Ascending aorta (tissue), 2 donors: Measurements from ENCODE around the gene FOXK1. TPM values are rescaled to one million over a fixed set of nuclear protein-coding genes. Genes with fewer than 3 reads are reported as not detected.

Experiments used
- DNase-seq, 2 donors: peaks; one replicate each; pipeline ENCODE4 v3.0.0-alpha.2; 2019; ENCODE audit warnings: low spot score in 2 of 2
- H3K27ac ChIP-seq, 2 donors: fragments of 200-600 bp; sonication (generic); one replicate each; pipeline ENCODE4 v1.5.1; 2016 to 2017; ENCODE audit warnings: mild to moderate bottlenecking in 1 of 2
- H3K27me3 ChIP-seq: fragments of 200-600 bp; sonication (generic); one replicate; pipeline ENCODE4 v1.5.1; 2017
- H3K36me3 ChIP-seq, 2 donors: fragments of 200-600 bp; sonication (generic); one replicate each; pipeline ENCODE4 v1.5.1; 2016
- H3K4me1 ChIP-seq, 2 donors: fragments of 200-600 bp; sonication (generic); one replicate each; pipeline ENCODE4 v1.5.1; 2016 to 2017; ENCODE audit warnings: mild to moderate bottlenecking in 1 of 2
- H3K4me3 ChIP-seq, 2 donors: fragments of 200-600 bp; sonication (generic); one replicate each; pipeline ENCODE4 v1.5.1; 2016 to 2017; ENCODE audit warnings: mild to moderate bottlenecking in 1 of 2
- H3K9me3 ChIP-seq, 2 donors: fragments of 200-600 bp; sonication (generic); one replicate each; pipeline ENCODE4 v1.5.1; 2016
- CTCF ChIP-seq, 3 experiments: fragments of 200-600 bp in 2 of 3; fragments of 450-650 bp in 1 of 3; sonication (generic) in 2 of 3; IDR thresholded peaks; one replicate each; pipeline ENCODE4 v1.5.1; 2016 to 2019; ENCODE audit warnings: antibody characterized with exemption in 3 of 3, mild to moderate bottlenecking in 1 of 3, moderate library complexity in 1 of 3
- intact Hi-C: fragments of 100-400 bp; cut with DNase I; formaldehyde crosslinking; loops from one replicate; pipeline ENCODE4 v1.15.1; 2023
- total RNA-seq: library from RNA; depleted of rRNA; stranded (reverse); fragments of >200 nt; gene quantifications from one replicate; pipeline ENCODE4 v1.1.0, GENCODE V29; 2016

The FOXK1 gene
- total RNA-seq, 1 donor from 2014 or later, result 31.7 TPM

- TF ChIP-seq CTCF (IDR thresholded peaks at IDR 0.05), result no peak
- intact Hi-C loops, result no loop called here
Observed at GRCh38 chr7:4709187-4709586, 27.1 kb downstream of the FOXK1 start.

GRCh38 chr7:4711093-4711492 is 29.0 kb downstream of the FOXK1 start:
- intact Hi-C loops, result no loop called here
- H3K36me3 ChIP-seq, result peaks cover 0 to 6% of the 10 kb centered on the region in 2 donors

More at GRCh38 chr7:4709187-4709586, 27.1 kb downstream of the FOXK1 start:
- H3K9me3 ChIP-seq, result no peaks in the 10 kb centered on the region
- H3K27me3 ChIP-seq, result no peaks in the 10 kb centered on the region
- H3K36me3 ChIP-seq, result peaks cover 0 to 6% of the 10 kb centered on the region in 2 donors
- H3K4me3 ChIP-seq, result no peak overlapping the region
- DNase-seq, result no peak
- no peak overlapping the region for H3K27ac ChIP-seq
- H3K4me1 ChIP-seq, result peaks cover 0 to 13% of the 10 kb centered on the region in 2 donors

DNA sequence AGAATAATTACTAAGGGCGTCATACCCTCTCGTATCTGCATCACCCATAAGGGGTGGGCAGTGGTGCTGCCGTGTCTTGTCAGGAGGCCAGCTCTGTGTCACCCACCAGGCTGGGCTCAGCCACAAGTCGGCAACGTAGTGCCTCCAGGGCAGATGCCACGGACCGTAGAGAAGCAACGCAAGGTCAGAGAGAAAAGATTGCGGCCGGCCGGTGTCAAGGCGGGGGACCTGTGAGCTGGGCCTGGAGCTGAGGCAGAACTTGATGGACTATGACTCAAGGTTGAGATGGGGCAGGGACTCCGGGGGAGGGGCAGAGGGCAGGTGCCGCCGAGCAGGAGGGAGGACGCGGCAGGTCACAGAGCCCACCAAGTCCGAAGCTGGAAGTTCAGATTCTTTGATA is 29.5 kb downstream of the FOXK1 start:
- peaks cover 5 to 24% of the 10 kb centered on the region in 2 donors for H3K4me1 ChIP-seq
- H3K36me3 ChIP-seq, result peaks cover 0 to 6% of the 10 kb centered on the region in 2 donors
- H3K4me3 ChIP-seq, result no peak overlapping the region
- H3K27ac ChIP-seq, result no peak overlapping the region
- DNase-seq, result no peak
- TF ChIP-seq CTCF (IDR thresholded peaks at IDR 0.05), result no peak
- no peaks in the 10 kb centered on the region for H3K9me3 ChIP-seq
- H3K27me3 ChIP-seq, result no peaks in the 10 kb centered on the region
- intact Hi-C loops, result no loop called here

More at GRCh38 chr7:4711093-4711492, 29.0 kb downstream of the FOXK1 start:
- no peak for TF ChIP-seq CTCF (IDR thresholded peaks at IDR 0.05)
- Histone ChIP-seq H3K9me3 (no peaks in the 10 kb centered on the region), H3K4me3 (no peak overlapping the region), H3K27me3 (no peaks in the 10 kb centered on the region), H3K4me1 (peaks cover 5 to 23% of the 10 kb centered on the region in 2 donors), H3K27ac (no peak overlapping the region)
- no peak for DNase-seq

- Histone ChIP-seq H3K27me3 (no peaks in the 10 kb centered on the region), H3K36me3 (peaks cover 0 to 6% of the 10 kb centered on the region in 2 donors), H3K27ac (no peak overlapping the region), H3K4me3 (no peak overlapping the region), H3K9me3 (no peaks in the 10 kb centered on the region), H3K4me1 (peaks cover 5 to 23% of the 10 kb centered on the region in 2 donors)
- intact Hi-C loops, result no loop called here
- DNase-seq, result no peak
- TF ChIP-seq CTCF (IDR thresholded peaks at IDR 0.05), result no peak
Observed at GRCh38 chr7:4712281-4713182, 30.4 kb downstream of the FOXK1 start.

DNA sequence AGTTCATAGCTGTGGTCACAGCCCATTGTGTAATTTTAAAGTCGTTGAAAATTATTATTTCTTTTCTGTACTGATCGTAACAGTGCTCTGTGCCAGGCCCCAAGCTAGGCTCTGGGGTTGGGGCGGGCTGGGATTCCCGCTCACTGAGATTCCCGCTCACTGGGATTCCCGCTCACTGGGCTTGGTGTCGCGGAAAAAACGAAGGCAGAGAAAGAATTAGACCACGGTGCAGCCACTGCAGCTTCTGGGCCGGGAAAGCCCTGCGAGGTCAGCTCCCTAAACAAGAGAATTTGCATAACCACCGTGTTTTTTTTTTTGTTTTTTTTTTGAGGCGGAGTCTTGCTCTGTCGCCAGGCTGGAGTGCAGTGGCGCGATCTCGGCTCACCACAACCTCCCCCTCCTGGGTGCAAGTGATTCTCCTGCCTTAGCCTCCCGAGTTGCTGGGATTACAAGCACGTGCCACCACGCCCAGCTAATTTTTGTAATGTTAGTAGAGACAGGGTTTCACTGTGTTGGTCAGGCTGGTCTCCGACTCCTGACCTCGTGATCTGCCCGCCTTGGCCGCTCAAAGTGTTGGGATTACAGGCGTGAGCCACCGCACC is 31.2 kb downstream of the FOXK1 start:
- TF ChIP-seq CTCF (IDR thresholded peaks at IDR 0.05), result no peak
- H3K4me3 ChIP-seq, result no peak overlapping the region
- intact Hi-C loops, result no loop called here
- H3K27me3 ChIP-seq, result no peaks in the 10 kb centered on the region
- H3K36me3 ChIP-seq, result peaks cover 0 to 9% of the 10 kb centered on the region in 2 donors
- H3K4me1 ChIP-seq, result peaks cover 5 to 20% of the 10 kb centered on the region in 2 donors
- no peak overlapping the region for H3K27ac ChIP-seq
- H3K9me3 ChIP-seq, result no peaks in the 10 kb centered on the region
- DNase-seq, result no peak
